ENCODE data around the gene RNF144B. TPM values are rescaled to one million over a fixed set of nuclear protein-coding genes. Genes with fewer than 3 reads are reported as not detected.

RNF144B gene
- total RNA-seq, 1 donor from 2014 or later: 10.2 TPM

DNA sequence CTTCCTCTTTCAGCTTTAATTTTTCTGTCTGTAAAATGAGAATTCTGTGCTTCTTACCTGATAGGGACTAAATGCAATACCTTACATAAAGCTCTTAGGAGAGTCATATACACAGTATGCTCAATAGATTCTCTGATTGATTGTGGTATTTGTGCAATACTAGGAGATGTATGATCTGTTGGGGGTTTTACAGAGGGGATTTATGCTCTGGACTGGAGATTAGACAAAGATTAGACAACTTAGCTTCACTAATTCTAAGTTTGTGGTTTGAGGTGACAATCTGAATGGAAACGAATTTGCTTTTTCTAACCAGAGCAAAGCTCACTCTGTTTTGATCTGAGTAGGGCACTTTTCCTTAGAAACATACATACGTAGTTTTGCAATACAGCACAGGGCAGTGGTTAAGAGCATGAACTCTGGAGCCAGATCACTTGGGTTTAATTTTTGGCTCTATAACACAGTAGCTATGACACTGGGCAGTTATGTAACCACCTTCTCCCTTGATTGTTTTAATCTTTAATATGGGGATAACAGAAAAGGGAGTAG lies 126.2 kb downstream of the RNF144B start:
- Mint-ChIP-seq H3K9me3 (ENCODE audit: low read depth) (no peaks in the 10 kb centered on the region), H3K4me1 (ENCODE audit: low read depth) (peaks cover 13% of the 10 kb centered on the region), H3K27ac (ENCODE audit: unreplicated experiment) (no peak overlapping the region), H3K36me3 (ENCODE audit: low read depth) (no peaks in the 10 kb centered on the region), H3K4me3 (ENCODE audit: unreplicated experiment) (no peak overlapping the region), H3K27me3 (ENCODE audit: low read depth) (no peaks in the 10 kb centered on the region)
- no peak for DNase-seq (ENCODE audit: low spot score)
- TF ChIP-seq, protein P1, sequence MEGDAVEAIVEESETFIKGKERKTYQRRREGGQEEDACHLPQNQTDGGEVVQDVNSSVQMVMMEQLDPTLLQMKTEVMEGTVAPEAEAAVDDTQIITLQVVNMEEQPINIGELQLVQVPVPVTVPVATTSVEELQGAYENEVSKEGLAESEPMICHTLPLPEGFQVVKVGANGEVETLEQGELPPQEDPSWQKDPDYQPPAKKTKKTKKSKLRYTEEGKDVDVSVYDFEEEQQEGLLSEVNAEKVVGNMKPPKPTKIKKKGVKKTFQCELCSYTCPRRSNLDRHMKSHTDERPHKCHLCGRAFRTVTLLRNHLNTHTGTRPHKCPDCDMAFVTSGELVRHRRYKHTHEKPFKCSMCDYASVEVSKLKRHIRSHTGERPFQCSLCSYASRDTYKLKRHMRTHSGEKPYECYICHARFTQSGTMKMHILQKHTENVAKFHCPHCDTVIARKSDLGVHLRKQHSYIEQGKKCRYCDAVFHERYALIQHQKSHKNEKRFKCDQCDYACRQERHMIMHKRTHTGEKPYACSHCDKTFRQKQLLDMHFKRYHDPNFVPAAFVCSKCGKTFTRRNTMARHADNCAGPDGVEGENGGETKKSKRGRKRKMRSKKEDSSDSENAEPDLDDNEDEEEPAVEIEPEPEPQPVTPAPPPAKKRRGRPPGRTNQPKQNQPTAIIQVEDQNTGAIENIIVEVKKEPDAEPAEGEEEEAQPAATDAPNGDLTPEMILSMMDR (IDR thresholded peaks at IDR 0.05): no peak

DNA sequence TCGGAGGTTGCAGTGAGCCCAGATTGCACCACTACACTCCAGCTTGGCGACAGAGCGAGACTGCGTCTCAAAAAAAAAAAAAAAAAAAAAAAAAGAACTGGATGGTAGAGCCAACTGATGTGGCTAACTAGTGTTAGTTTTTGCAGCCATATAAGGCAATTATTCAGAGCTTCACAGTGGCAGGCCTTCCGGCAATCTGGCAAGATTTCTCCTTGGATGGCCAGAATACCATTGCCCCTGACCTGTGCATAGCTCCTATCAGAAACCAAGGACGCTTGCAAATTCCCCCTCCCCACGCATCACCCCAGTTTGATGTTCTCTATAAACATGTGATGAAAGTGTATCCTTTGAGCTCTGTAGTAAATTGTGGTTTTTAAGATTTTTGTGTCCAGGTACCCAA lies 127.0 kb downstream of the RNF144B start:
- no peaks in the 10 kb centered on the region for H3K9me3 Mint-ChIP-seq (ENCODE audit: low read depth)
- H3K27ac Mint-ChIP-seq (ENCODE audit: unreplicated experiment): no peak overlapping the region
- H3K4me1 Mint-ChIP-seq (ENCODE audit: low read depth): peaks cover 13% of the 10 kb centered on the region
- no peak overlapping the region for H3K4me3 Mint-ChIP-seq (ENCODE audit: unreplicated experiment)
- H3K36me3 Mint-ChIP-seq (ENCODE audit: low read depth): no peaks in the 10 kb centered on the region
- no peaks in the 10 kb centered on the region for H3K27me3 Mint-ChIP-seq (ENCODE audit: low read depth)
- DNase-seq (ENCODE audit: low spot score): no peak
- TF ChIP-seq, protein P1 (IDR thresholded peaks at IDR 0.05): no peak

DNA sequence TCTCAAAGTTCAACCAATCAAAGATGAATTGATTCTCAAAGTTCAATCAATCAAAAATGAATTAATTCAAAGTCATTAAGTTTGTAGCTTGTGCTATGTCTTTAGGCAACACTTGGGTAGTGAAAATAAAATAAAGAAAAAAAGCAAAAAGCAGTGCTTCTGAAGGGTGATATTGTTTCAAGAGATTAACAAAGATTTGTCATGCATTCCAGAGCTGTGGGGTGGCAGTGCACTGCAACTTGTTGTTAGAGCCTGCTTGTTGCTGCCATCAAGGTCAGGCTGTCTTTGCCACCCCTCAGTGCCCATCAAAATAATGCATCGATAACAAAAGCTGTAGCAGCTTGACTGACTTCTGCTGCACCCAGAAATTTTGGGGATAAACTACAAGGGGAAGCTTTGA lies 128.6 kb downstream of the RNF144B start:
- Mint-ChIP-seq H3K27ac (ENCODE audit: unreplicated experiment) (no peak overlapping the region), H3K4me1 (ENCODE audit: low read depth) (peaks cover 7% of the 10 kb centered on the region), H3K36me3 (ENCODE audit: low read depth) (no peaks in the 10 kb centered on the region), H3K9me3 (ENCODE audit: low read depth) (no peaks in the 10 kb centered on the region), H3K27me3 (ENCODE audit: low read depth) (no peaks in the 10 kb centered on the region), H3K4me3 (ENCODE audit: unreplicated experiment) (no peak overlapping the region)
- no peak for DNase-seq (ENCODE audit: low spot score)
- TF ChIP-seq, protein P1 (IDR thresholded peaks at IDR 0.05): no peak

Other genes starting within 250 kb of the RNF144B start
- gene TPMT, start 232.3 kb upstream of the RNF144B start, total RNA-seq: 6.7 to 7.3 TPM (median 6.9 TPM) in 3 replicates
- 12.4 to 13.7 TPM (median 12.7 TPM) in 3 replicates for gene KDM1B, start 231.9 kb upstream of the RNF144B start, total RNA-seq
- 43.2 to 53.0 TPM (median 46.7 TPM) in 3 replicates for gene DEK, start 122.8 kb upstream of the RNF144B start, total RNA-seq

Data from chondrocyte (in vitro differentiated cells).